ENCODE data around the gene SLC39A3. TPM values are rescaled to one million over a fixed set of nuclear protein-coding genes. Genes with fewer than 3 reads are reported as not detected.
A peak's percentile ranks its signal among the peaks of the same experiment; 100 is the strongest.

The SLC39A3 gene
- total RNA-seq, 1 experiment from 2014 or later, result 28.2 TPM

- CTCF ChIA-PET, result no interaction called here
- no peak for TF ChIP-seq CTCF (IDR thresholded peaks at IDR 0.05; ENCODE audit: unreplicated experiment)
- Mint-ChIP-seq H3K4me1 (ENCODE audit: low read depth, unreplicated experiment) (no peaks in the 10 kb centered on the region), H3K4me3 (ENCODE audit: low read depth, unreplicated experiment) (no peak overlapping the region), H3K27me3 (ENCODE audit: unreplicated experiment) (peaks cover 72% of the 10 kb centered on the region), H3K36me3 (ENCODE audit: insufficient read depth, unreplicated experiment) (peaks cover 3% of the 10 kb centered on the region), H3K27ac (ENCODE audit: unreplicated experiment) (no peak overlapping the region), H3K9me3 (ENCODE audit: low read depth, unreplicated experiment) (no peaks in the 10 kb centered on the region)
- BruUV-seq (replicated peaks), result no TSS peak
- DNase-seq, result no peak
- intact Hi-C loops (cut with micrococcal nuclease; ENCODE audit: unreplicated experiment), result no loop called here
Measured at GRCh38 chr19:2723747-2724146, 16.1 kb downstream of the SLC39A3 start.

GRCh38 chr19:2723345-2723715, 16.5 kb downstream of the SLC39A3 start:
- TF ChIP-seq CTCF (IDR thresholded peaks at IDR 0.05; ENCODE audit: unreplicated experiment), result no peak
- CTCF ChIA-PET, result interaction anchor here (0.6 kb wide), 1 partner anchor 631 kb away, joined by 4 read pairs; no protein-coding TSS in a partner anchor
- intact Hi-C loops (cut with micrococcal nuclease; ENCODE audit: unreplicated experiment), result no loop called here
- no TSS peak for BruUV-seq (replicated peaks)
- Mint-ChIP-seq H3K4me1 (ENCODE audit: low read depth, unreplicated experiment) (no peaks in the 10 kb centered on the region), H3K27ac (ENCODE audit: unreplicated experiment) (no peak overlapping the region), H3K27me3 (ENCODE audit: unreplicated experiment) (peaks cover 68% of the 10 kb centered on the region), H3K36me3 (ENCODE audit: insufficient read depth, unreplicated experiment) (no peaks in the 10 kb centered on the region), H3K4me3 (ENCODE audit: low read depth, unreplicated experiment) (peak overlapping the region; percentile 24), H3K9me3 (ENCODE audit: low read depth, unreplicated experiment) (no peaks in the 10 kb centered on the region)
- no peak for DNase-seq

GRCh38 chr19:2722541-2723344, 17.1 kb downstream of the SLC39A3 start:
- no peak for TF ChIP-seq CTCF (IDR thresholded peaks at IDR 0.05; ENCODE audit: unreplicated experiment)
- Mint-ChIP-seq H3K4me3 (ENCODE audit: low read depth, unreplicated experiment) (peak overlapping the region; percentile 24), H3K9me3 (ENCODE audit: low read depth, unreplicated experiment) (no peaks in the 10 kb centered on the region), H3K27ac (ENCODE audit: unreplicated experiment) (peak overlapping the region; percentile 44), H3K36me3 (ENCODE audit: insufficient read depth, unreplicated experiment) (no peaks in the 10 kb centered on the region), H3K27me3 (ENCODE audit: unreplicated experiment) (peaks cover 65% of the 10 kb centered on the region), H3K4me1 (ENCODE audit: low read depth, unreplicated experiment) (no peaks in the 10 kb centered on the region)
- CTCF ChIA-PET, result interaction anchor here (0.6 kb wide), 1 partner anchor 631 kb away, joined by 4 read pairs; no protein-coding TSS in a partner anchor
- no TSS peak for BruUV-seq (replicated peaks)
- intact Hi-C loops (cut with micrococcal nuclease; ENCODE audit: unreplicated experiment), result no loop called here
- DNase-seq, result peak; percentile 24

GRCh38 chr19:2721570-2722540, 18.0 kb downstream of the SLC39A3 start:
- BruUV-seq (replicated peaks), result no TSS peak
- no peak for DNase-seq
- H3K4me1 Mint-ChIP-seq (ENCODE audit: low read depth, unreplicated experiment), result no peaks in the 10 kb centered on the region
- peaks cover 57% of the 10 kb centered on the region for H3K27me3 Mint-ChIP-seq (ENCODE audit: unreplicated experiment)
- peak overlapping the region; percentile 24 for H3K4me3 Mint-ChIP-seq (ENCODE audit: low read depth, unreplicated experiment)
- intact Hi-C loops (cut with micrococcal nuclease; ENCODE audit: unreplicated experiment), result no loop called here
- peak overlapping the region; percentile 44 for H3K27ac Mint-ChIP-seq (ENCODE audit: unreplicated experiment)
- CTCF ChIA-PET, result no interaction called here
- TF ChIP-seq CTCF (IDR thresholded peaks at IDR 0.05; ENCODE audit: unreplicated experiment), result no peak
- H3K9me3 Mint-ChIP-seq (ENCODE audit: low read depth, unreplicated experiment), result no peaks in the 10 kb centered on the region
- no peaks in the 10 kb centered on the region for H3K36me3 Mint-ChIP-seq (ENCODE audit: insufficient read depth, unreplicated experiment)
